NOMO-1 treated with dmso at 0.1 percent for 144 hours (cell line): ENCODE results near the gene TCF12.

ENCODE experiments used
- DNase-seq: peaks from one replicate; lab custom pipeline; 2025; ENCODE audit not compliant: unreplicated experiment; lab: John Stamatoyannopoulos, UW

The TCF12 gene

GRCh38 chr15:57310876-57311275 lies 392.4 kb downstream of the TCF12 start:
- no peak for DNase-seq

DNA sequence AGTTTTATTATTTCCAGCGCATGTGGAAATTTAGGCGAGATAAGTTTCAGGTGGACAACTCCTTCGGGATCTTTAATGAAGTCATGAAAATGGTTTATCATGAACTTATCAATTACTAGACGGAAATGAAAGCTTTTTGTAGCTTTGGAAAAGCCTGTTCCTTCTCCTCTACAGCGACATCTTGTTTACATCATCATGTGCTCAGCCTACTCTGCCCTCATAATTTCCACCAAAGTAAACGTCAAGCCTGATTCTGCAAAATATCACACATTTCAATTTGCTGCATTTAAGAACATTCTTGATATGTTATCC lies 393.5 kb downstream of the TCF12 start:
- DNase-seq = no peak

DNA sequence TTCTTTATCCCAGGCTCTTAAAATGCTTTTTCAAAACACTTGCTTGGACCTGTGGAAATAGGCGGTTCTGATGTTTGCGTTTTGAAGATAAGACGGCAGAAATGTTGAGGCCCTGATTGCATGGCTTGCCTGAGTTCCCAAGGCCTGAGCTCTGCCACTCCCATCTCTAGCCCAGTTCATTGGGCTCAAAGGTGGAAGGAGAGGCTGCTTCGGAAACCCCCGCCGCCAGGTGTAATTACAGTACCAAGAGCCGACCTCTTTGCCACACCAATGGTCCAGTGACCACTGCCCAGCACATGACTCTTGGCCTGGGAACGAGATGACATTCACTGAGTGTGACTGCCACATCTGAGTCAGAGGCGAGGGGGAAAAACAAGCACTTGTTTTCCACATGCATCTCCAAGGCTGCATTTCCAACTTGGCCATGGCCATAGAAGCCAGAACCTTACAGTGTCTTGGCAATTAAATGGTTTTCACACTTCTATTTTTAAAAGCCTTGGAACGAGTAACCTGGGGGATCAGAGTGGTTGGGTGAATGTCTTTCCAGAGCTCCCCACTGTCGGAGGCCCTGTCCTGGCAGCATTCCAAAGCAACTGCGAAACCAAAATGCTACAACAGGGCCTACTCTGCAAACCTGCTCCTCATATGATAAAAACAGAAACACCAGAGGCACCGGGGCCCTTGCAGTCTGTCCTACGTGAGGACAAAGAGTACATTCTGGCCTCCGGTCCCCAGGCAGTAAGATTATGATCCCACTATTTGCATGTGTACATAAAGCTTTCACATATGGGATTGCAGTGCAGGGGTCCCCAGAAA lies 394.1 kb downstream of the TCF12 start:
- DNase-seq = no peak

DNA sequence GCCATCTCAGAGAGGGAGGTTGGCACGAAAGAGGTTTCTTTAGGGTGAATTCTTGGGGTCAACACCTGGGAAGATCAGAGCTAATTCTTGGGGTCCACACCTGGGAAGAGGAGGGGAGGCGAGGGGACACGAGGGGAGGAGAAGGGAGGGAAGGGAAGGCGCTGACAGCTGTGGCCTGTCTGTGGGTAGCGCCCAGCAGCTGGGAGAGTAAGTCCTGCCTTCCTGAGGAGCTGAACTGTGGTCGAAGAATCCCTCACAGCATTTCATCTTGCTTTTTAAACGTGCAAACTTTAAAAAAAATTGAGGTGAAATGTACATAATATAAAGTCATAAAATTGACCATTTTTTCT lies 394.7 kb downstream of the TCF12 start:
- DNase-seq = no peak

DNA sequence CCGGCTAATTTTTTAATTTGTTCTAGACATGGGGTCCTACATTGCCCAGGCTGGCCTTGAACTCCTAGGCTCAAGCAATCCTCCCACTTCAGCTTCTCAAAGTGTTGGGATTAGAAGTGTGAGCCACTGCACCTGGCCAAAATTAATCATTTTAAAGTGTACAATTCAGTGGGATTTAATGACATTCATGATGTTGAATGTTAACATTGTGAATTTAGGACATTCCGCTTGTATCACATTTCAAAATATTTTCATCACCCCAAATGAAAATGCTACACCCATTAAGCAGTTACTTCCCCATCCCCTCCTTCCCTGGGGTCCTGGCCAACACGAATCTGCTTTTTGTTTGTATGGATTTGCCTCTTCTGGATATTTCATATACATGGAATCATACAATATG lies 395.8 kb downstream of the TCF12 start:
- DNase-seq = no peak

- no peak for DNase-seq
Observed at GRCh38 chr15:57316451-57316850, 398.0 kb downstream of the TCF12 start.

GRCh38 chr15:57319226-57319918 lies 400.9 kb downstream of the TCF12 start:
- DNase-seq = no peak

DNA sequence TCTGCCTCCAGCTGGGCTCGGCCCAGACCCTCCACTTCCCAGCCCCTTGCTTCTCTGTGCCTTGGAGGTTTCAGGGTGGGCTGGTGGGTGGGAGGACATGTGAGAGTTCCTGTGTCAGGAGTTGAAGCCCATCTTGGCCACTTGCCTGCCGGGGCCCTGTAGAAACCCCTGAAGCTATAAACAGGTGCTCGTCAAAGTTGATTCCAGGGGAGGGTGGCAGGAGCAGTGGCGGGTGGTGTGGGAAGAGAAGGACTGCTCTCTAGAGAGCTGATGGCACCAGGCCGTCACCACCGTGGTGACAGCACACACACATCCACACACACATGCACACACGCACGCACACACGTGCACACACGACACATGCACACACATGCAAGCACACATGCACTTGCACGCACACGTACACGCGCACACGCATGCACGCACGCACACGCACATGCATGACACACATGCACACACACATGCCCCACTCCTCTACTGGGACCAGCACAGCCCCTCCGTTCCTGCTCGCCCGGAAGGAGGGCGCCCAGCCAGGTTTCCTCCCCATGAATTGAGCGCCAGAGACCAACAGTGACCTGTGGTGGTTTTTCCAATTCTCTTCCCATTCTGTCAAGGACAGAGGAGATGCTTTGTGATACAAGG lies 401.6 kb downstream of the TCF12 start:
- no peak for DNase-seq

DNA sequence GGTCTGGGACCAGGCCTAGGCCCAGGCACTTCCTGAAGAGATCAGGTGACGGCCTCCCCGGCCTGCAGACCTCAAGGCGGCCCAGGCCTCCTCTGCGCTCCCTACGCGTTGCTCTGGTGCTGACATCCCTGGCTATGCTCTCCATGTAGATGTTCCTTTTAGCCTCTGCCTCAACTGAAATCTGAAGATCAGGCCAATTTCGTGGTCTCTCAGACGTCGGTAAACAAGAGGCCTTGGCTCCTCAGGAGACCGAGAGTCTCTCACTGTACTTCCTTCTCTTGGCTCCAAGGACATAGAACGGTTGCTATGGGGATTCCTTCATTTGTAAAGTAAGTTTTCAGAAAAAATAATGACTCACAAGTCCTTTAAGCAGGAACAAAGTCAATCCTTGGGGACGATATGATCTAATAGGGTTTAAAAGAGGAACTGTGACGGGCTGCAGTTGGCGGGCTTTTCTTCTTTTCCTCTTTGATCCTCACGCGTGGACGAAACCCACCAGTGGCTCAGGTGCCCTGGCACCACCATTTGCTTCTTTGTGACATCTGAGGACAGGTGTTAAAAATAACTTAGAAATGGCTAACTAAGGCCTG lies 402.3 kb downstream of the TCF12 start:
- DNase-seq = no peak

DNA sequence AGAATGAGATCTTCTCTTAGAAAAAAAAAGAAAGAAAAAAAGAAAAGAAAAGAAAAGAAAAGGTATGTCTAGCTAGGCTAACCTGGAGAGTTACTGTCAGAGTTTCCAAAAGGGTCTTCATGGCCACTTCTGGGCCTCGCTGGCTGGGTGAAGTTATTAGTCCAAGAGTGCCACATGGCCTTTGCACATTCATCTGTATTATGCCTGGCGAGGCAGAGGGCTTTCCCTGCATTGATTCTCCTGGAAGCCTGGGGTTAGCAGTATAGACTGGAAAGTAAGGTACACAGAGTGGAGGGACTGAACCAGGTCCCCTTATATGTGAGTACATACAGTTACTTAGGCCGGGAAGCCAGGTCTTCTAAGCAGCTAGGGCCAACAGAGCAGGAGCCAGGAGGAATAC lies 403.0 kb downstream of the TCF12 start:
- no peak for DNase-seq

- no peak for DNase-seq
Observed at GRCh38 chr15:57321973-57322601, 403.6 kb downstream of the TCF12 start.

DNA sequence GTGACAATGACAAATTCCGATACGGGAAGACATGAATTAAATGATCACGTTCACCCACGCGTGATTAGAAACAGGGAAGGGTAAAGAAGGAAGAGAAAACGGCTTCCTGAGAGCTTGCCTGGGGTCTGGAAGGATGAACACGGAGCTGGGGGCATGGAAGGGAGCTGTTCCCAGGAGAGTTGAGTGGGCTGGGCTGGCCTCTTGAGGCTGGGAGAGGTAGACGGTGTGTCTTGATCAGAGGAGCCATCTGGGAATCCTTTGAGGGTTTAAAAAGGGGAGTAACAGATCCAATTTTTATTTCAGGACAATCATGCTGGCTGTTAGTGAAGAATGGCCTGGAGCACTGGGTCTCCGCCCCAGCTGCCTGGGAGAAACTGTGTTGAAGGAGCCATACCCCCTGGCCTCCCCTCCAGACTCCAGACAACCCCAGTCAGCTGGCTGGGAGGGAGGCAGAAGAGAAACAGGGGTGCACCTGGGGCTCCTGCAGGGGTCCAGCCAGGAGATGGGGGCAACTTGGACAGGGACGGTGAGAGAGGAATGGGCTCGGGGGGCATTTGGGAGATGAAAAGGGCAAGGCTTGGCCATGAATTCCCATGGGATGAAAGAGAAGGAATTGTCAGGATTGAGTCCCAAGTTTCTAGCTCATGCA lies 404.3 kb downstream of the TCF12 start:
- DNase-seq = no peak

- DNase-seq = no peak
Observed at GRCh38 chr15:57323299-57323805, 404.9 kb downstream of the TCF12 start.

DNA sequence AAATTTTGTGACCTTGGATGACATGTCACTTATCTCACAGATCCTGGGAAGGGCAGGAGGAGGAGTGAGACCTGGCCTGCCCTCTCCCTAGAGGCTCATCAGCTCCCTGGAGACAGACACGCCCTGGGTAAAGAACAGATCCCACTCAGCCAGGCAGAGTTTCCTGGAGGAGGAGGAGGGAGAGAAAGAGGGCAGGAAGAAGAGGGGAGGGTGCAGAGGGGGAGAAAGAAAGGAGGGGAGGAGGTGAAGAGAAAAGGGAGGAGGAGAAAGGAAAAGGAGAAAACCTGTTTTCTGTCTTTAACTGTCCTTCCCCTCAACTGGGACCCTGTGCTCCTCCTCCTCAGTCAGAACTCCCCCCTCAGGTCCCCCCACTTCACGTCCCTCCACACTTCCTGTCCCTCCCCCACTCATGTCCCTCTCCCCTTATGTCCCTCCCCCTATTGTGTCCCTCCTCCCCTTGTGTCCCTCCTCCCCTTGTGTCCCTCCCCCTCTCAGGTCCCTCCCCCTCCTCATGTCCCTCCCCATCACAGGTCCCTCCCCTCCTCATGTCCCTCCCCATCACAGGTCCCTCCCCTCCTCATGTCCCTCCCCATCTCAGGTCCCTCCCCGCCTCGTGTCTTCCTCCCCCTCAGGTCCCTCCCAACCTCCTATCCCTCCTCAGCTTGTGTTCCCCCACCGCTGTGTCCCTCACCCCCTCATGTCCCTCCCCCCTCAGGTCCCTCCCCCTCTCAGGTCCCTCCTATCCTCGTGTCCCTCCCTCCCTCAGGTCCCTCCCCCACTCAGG lies 405.6 kb downstream of the TCF12 start:
- no peak for DNase-seq

- DNase-seq = no peak
Observed at GRCh38 chr15:57324590-57324890, 406.1 kb downstream of the TCF12 start.

DNA sequence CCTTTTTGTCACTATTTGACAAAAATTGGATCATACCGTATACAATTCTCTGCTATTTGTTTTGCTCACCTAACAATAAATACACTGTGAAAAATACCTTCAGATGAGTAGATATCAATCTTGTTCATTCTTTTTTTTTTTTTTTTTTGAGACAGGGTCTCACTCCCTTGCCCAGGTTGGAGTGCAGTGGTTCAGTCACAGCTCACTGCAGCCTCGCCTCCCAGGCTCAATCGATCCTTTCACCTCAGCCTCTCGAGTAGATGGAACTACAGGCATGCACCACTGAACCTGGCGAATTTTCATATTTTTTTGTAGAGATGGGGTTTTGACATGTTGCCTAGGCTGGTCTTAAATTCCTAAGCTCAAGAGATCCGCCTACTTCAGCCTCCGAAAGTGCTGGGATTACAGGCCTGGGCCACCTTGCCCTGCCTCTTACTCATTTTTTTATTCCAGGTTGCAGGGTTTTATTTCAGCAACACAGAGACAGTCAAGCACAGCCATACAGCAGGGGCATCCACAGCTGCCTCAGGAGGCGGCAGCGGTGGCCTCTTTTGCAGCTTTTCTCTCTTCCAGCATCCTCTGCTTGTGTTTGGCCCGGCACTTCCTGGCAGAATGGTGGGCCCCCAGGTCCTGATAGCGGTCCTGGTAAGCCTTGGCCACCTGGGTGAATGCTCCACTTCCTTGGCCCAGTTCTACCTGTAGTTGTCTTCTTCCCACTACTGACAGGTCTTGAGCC lies 406.7 kb downstream of the TCF12 start:
- DNase-seq = no peak

- DNase-seq = no peak
Observed at GRCh38 chr15:57326196-57326595, 407.8 kb downstream of the TCF12 start.

DNA sequence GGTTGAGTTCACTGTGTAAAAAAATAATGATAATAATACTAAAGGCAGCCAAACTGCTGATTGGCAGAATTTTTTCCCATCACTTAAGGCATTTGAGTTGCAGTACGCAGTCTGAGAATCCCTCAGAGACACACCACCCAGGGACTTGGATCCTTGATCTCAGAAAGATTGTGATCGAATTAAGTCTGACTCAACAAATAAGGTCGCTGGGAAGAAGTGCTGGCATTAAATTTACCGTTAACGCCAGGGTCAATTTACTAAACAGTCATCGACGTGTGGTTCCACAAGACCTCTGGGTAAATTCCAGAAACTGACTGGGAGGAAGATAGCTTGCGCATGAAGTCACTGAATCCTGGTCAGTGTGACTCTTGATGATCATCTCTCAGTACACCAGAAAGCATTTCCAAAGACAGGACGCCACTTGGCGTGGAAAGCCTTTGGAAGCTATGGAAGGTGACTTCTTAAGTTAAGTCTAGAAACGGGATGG lies 409.6 kb downstream of the TCF12 start:
- no peak for DNase-seq

DNA sequence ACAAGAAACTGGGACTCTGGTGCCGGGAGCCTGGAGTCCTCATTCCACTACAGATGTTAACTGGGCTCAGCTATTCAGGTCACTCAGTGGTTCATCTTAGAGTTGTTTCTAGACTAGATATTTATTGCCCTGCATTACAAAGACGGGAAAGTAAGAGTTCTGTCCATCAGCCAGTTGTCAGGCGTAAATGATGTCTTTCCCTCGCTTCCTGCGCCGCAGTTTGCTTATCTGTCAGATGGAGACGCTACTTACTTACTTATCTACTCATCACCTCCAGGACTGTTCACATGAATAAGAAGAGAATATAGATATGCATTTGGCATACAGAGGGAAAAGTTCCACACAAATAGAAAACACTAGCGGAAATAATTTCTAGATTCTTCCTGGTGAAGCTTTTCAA lies 410.0 kb downstream of the TCF12 start:
- DNase-seq = no peak
